NCI-H1694 (cell line): Measurements from ENCODE around the gene GPR84.
A peak's percentile ranks its signal among the peaks of the same experiment; 100 is the strongest.

Experiments used
- DNase-seq: peaks from one replicate; lab custom pipeline; 2025; lab: John Stamatoyannopoulos, UW

The GPR84 gene

GRCh38 chr12:54364413-54364812 lies at the start of gene GPR84:
TSS of gene GPR84 (minus strand) at chr12:54364486. CDS start at chr12:54363851, 635 bp downstream.
- DNase-seq = no peak

- no peak for DNase-seq
These were observed 49.3 kb upstream of the GPR84 start for GRCh38 chr12:54413284-54414190.

GRCh38 chr12:54412786-54413185 lies 48.5 kb upstream of the GPR84 start:
- DNase-seq = no peak

- DNase-seq = no peak
These were observed 48.1 kb upstream of the GPR84 start for GRCh38 chr12:54412348-54412747.

GRCh38 chr12:54411391-54412241 lies 47.3 kb upstream of the GPR84 start:
- DNase-seq = no peak

- DNase-seq = no peak
These were observed 45.0 kb upstream of the GPR84 start for GRCh38 chr12:54409267-54409666.

- no peak for DNase-seq
These were observed 43.1 kb upstream of the GPR84 start for GRCh38 chr12:54407183-54407905.

- DNase-seq = no peak
These were observed 41.3 kb upstream of the GPR84 start for GRCh38 chr12:54405573-54405972.

- no peak for DNase-seq
These were observed 40.8 kb upstream of the GPR84 start for GRCh38 chr12:54405106-54405505.

- peak; percentile 48 for DNase-seq
These were observed 40.0 kb upstream of the GPR84 start for GRCh38 chr12:54404061-54405004.

GRCh38 chr12:54401119-54401518 lies 36.8 kb upstream of the GPR84 start:
- DNase-seq = no peak

GRCh38 chr12:54398995-54399793 lies 34.9 kb upstream of the GPR84 start:
- peak; percentile 57 for DNase-seq

- DNase-seq = no peak
These were observed 33.9 kb upstream of the GPR84 start for GRCh38 chr12:54398218-54398617.

GRCh38 chr12:54397157-54397556 lies 32.9 kb upstream of the GPR84 start:
- no peak for DNase-seq

- DNase-seq = no peak
These were observed 31.3 kb upstream of the GPR84 start for GRCh38 chr12:54395545-54395944.

GRCh38 chr12:54394986-54395385 lies 30.7 kb upstream of the GPR84 start:
- no peak for DNase-seq

- peak; percentile 70 for DNase-seq
These were observed 30.0 kb upstream of the GPR84 start for GRCh38 chr12:54394281-54394719.

- DNase-seq = no peak
These were observed 29.5 kb upstream of the GPR84 start for GRCh38 chr12:54393743-54394142.

GRCh38 chr12:54393207-54393609 lies 28.9 kb upstream of the GPR84 start:
- no peak for DNase-seq
